ENCODE results near the gene OPHN1.

GRCh38 chrX:68146054-68146453 lies 287.2 kb downstream of the OPHN1 start:
- TF ChIP-seq, protein P1, sequence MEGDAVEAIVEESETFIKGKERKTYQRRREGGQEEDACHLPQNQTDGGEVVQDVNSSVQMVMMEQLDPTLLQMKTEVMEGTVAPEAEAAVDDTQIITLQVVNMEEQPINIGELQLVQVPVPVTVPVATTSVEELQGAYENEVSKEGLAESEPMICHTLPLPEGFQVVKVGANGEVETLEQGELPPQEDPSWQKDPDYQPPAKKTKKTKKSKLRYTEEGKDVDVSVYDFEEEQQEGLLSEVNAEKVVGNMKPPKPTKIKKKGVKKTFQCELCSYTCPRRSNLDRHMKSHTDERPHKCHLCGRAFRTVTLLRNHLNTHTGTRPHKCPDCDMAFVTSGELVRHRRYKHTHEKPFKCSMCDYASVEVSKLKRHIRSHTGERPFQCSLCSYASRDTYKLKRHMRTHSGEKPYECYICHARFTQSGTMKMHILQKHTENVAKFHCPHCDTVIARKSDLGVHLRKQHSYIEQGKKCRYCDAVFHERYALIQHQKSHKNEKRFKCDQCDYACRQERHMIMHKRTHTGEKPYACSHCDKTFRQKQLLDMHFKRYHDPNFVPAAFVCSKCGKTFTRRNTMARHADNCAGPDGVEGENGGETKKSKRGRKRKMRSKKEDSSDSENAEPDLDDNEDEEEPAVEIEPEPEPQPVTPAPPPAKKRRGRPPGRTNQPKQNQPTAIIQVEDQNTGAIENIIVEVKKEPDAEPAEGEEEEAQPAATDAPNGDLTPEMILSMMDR (IDR thresholded peaks at IDR 0.05 in 4 of 5, conservative IDR thresholded peaks at IDR 0.05 in 1 of 5), result peak in 1 of 5 experiments; percentile 25
- no peak for TF ChIP-seq POLR2A (IDR thresholded peaks at IDR 0.05)
